Calu3 (cell line): ENCODE data around the gene LHPP. TPM values are rescaled to one million over a fixed set of nuclear protein-coding genes. Genes with fewer than 3 reads are reported as not detected.

Experiments used
- BruUV-seq: library from RNA; stranded (reverse); fragments of 400-500 nt; replicated peaks from 2 replicates; lab custom pipeline; 2021; lab: Mats Ljungman, UMichigan
- CTCF ChIA-PET: fragments of 300-600 bp; sonication (Branson Sonifier 250); formaldehyde crosslinking; loops from one replicate; lab custom pipeline; 2022; ENCODE audit warnings: antibody characterized with exemption; lab: Charles Lee
- DNase-seq: peaks from one replicate; pipeline ENCODE4 v3.0.0; 2022
- H3K27ac Mint-ChIP-seq: one replicate; pipeline ENCODE4 v1.8.0; 2022; ENCODE audit warnings: mixed read lengths; ENCODE audit not compliant: unreplicated experiment
- H3K27me3 Mint-ChIP-seq: one replicate; pipeline ENCODE4 v1.8.0; 2022; ENCODE audit warnings: mixed read lengths; ENCODE audit not compliant: unreplicated experiment
- H3K36me3 Mint-ChIP-seq: one replicate; pipeline ENCODE4 v1.8.0; 2022; ENCODE audit warnings: mild to moderate bottlenecking, moderate library complexity, mixed read lengths; ENCODE audit not compliant: insufficient read depth, unreplicated experiment
- H3K4me1 Mint-ChIP-seq: one replicate; pipeline ENCODE4 v1.8.0; 2022; ENCODE audit warnings: mild to moderate bottlenecking, low read depth, mixed read lengths; ENCODE audit not compliant: unreplicated experiment
- H3K4me3 Mint-ChIP-seq: one replicate; pipeline ENCODE4 v1.8.0; 2022; ENCODE audit warnings: mild to moderate bottlenecking, low read depth, moderate library complexity, mixed read lengths; ENCODE audit not compliant: unreplicated experiment
- H3K9me3 Mint-ChIP-seq: one replicate; pipeline ENCODE4 v1.8.0; 2022; ENCODE audit warnings: low read depth, mixed read lengths; ENCODE audit not compliant: unreplicated experiment
- CTCF ChIP-seq: fragments of 200-600 bp; IDR thresholded peaks from one replicate; pipeline ENCODE4 v1.8.0; 2022; ENCODE audit warnings: antibody characterized with exemption; ENCODE audit not compliant: unreplicated experiment
- intact Hi-C: fragments of 100-400 bp; cut with micrococcal nuclease; formaldehyde crosslinking; loops from one replicate; pipeline ENCODE4 v1.10.0; 2022; ENCODE audit not compliant: unreplicated experiment
- total RNA-seq: library from RNA; stranded (reverse); gene quantifications from 2 replicates; pipeline ENCODE4 v1.2.3, GENCODE V29; 2022

The LHPP gene
- total RNA-seq, 1 experiment from 2014 or later = 12.0 TPM

- intact Hi-C loops = no loop called here
- Mint-ChIP-seq H3K36me3 (no peaks in the 10 kb centered on the region), H3K27me3 (no peaks in the 10 kb centered on the region), H3K4me1 (no peaks in the 10 kb centered on the region), H3K27ac (no peak overlapping the region), H3K4me3 (no peak overlapping the region), H3K9me3 (no peaks in the 10 kb centered on the region)
- no peak for TF ChIP-seq CTCF
- no TSS peak for BruUV-seq
- CTCF ChIA-PET = interaction anchor here (0.7 to 1.3 kb wide), 2 partner anchors 10 to 208 kb away, joined by 3 to 4 read pairs; no protein-coding TSS in a partner anchor
- no peak for DNase-seq
Measured at GRCh38 chr10:124537891-124538290, 76.3 kb downstream of the LHPP start.

- DNase-seq = no peak
- H3K27ac Mint-ChIP-seq = no peak overlapping the region
- no peaks in the 10 kb centered on the region for H3K9me3 Mint-ChIP-seq
- H3K4me1 Mint-ChIP-seq = no peaks in the 10 kb centered on the region
- BruUV-seq = no TSS peak
- no peak overlapping the region for H3K4me3 Mint-ChIP-seq
- TF ChIP-seq CTCF = no peak
- H3K27me3 Mint-ChIP-seq = no peaks in the 10 kb centered on the region
- intact Hi-C loops = no loop called here
- CTCF ChIA-PET = interaction anchor here (0.6 to 1.4 kb wide), 4 partner anchors 10 to 207 kb away, joined by 3 to 6 read pairs (median 4); no protein-coding TSS in a partner anchor
- H3K36me3 Mint-ChIP-seq = no peaks in the 10 kb centered on the region
Measured at GRCh38 chr10:124538706-124539105, 77.1 kb downstream of the LHPP start.

DNA sequence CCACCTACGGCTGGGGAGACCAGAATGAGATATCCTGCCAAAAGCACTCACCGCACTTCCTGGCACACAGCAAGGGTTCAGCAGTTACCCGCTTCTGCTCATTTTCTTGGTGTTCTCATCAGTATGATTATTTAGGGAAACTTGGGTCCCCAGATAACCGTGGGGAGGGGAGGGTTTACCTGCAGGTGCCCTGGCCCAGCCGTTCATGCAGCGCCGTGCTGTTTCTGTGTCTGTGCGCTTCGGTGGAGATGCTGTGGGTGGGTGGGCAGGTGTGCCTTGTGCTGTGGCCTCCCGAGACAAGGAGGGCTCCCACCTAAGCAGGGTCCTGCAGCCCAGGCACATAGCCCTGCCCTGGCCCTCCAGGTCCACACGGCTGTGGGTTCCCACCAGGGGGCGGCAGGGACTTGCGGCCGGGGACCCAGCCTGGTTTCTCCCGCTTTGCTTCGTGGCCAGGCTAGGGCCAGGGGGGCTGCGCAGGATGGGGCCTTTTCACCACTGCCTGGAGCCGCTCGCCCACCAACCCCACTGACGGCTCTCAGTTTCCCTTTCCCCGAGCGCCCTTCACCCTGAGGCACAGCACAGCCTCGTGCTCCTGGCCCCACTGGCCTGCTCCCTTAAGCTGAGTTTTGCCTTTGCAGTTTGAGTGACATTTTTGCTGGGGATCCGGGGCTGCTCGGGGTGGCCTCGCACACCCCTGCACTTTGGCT, 78.5 kb downstream of the LHPP start:
- Mint-ChIP-seq H3K27me3 (no peaks in the 10 kb centered on the region), H3K36me3 (no peaks in the 10 kb centered on the region), H3K9me3 (no peaks in the 10 kb centered on the region), H3K4me3 (no peak overlapping the region), H3K27ac (no peak overlapping the region), H3K4me1 (no peaks in the 10 kb centered on the region)
- peak; percentile 62 for DNase-seq
- TF ChIP-seq CTCF = peak; percentile 51
- no TSS peak for BruUV-seq
- intact Hi-C loops = loop anchor here (1.0 kb wide), 1 partner anchor 201 kb away; no protein-coding TSS in a partner anchor
- CTCF ChIA-PET = interaction anchor here (0.6 to 2.5 kb wide), 2 partner anchors 201 to 205 kb away, joined by 7 to 9 read pairs; no protein-coding TSS in a partner anchor

DNA sequence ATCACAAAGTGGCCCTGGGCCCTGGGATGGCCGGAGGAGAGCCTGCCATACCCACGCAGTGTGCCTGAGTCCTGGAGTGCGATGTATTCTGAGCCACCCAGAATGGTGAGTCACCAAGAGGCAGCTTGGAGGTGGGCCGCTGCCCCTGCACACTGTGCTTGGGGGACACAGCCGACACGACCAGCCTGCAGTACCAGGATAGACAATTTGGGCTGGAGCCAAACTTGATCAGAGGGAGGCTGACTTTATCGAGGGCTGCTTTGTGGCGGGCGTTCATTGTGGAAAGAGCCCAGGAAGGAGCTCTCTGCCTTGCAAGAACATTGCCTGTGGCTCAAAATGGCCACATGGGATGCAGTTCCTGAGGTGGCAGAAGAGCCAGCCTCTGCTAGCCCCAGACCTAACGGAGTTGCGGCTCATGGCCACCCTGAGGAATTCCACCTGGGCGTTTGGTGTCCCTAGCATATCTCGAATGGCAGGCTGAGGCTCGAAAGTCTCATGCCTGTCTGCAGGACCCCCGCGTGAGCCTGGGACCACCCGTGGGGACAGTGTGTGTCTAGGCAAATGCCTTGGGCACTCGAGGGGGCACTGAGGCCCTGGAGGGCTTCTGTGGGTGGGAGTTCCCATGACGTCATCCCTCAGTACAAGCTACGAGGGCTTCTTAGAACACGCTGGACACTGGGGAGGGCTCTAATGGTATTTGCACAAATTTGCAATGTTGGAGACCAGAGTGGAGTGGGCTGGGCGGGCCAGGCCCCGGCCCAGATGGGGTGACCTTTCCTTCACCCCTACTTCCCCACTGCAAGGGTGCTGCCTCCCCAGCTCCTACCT, 79.7 kb downstream of the LHPP start:
- Mint-ChIP-seq H3K4me1 (no peaks in the 10 kb centered on the region), H3K36me3 (no peaks in the 10 kb centered on the region), H3K4me3 (no peak overlapping the region), H3K9me3 (no peaks in the 10 kb centered on the region), H3K27ac (no peak overlapping the region), H3K27me3 (no peaks in the 10 kb centered on the region)
- CTCF ChIA-PET = interaction anchor here (2.5 kb wide), 1 partner anchor 204 kb away, joined by 9 read pairs; no protein-coding TSS in a partner anchor
- intact Hi-C loops = no loop called here
- TF ChIP-seq CTCF = no peak
- DNase-seq = no peak
- no TSS peak for BruUV-seq
